SU-DHL-6 (cell line): Measurements from ENCODE around the gene COL13A1.
A peak's percentile ranks its signal among the peaks of the same experiment; 100 is the strongest.

Experiments used
- H2AFZ ChIP-seq: fragments of 200-600 bp; sonication (generic); 2 replicates; pipeline ENCODE4 v1.6.1; 2014; ENCODE audit warnings: low read depth, mild to moderate bottlenecking, moderate library complexity, mixed read lengths, antibody characterized with exemption, low read length; ENCODE audit not compliant: severe bottlenecking
- H3F3A ChIP-seq: fragments of 200-600 bp; shearing (Covaris generic); 2 replicates; pipeline ENCODE4 v1.6.0; 2016; ENCODE audit warnings: antibody characterized with exemption, mild to moderate bottlenecking; ENCODE audit not compliant: insufficient read depth
- H3K27ac ChIP-seq: fragments of 200-600 bp; sonication (generic); 2 replicates; pipeline ENCODE4 v1.5.1; 2016; ENCODE audit warnings: low read depth, mild to moderate bottlenecking, low read length, moderate library complexity, mixed read lengths
- H3K27me3 ChIP-seq: fragments of 200-600 bp; sonication (generic), shearing (Covaris generic); 2 replicates; pipeline ENCODE4 v1.6.0; 2014; ENCODE audit warnings: mild to moderate bottlenecking, low read length
- H3K36me3 ChIP-seq: fragments of 200-600 bp; sonication (generic); 2 replicates; pipeline ENCODE4 v1.6.1; 2014; ENCODE audit warnings: mild to moderate bottlenecking, low read length, mixed read lengths
- H3K4me2 ChIP-seq: fragments of 300-600, 200-600 bp; shearing (Covaris generic), sonication (generic); 2 replicates; pipeline ENCODE4 v1.6.0; 2014; ENCODE audit warnings: low read length, low read depth, mild to moderate bottlenecking; ENCODE audit not compliant: poor library complexity, severe bottlenecking
- H3K4me3 ChIP-seq: fragments of 200-600 bp; sonication (generic); 2 replicates; pipeline ENCODE4 v1.5.1; 2014; ENCODE audit warnings: antibody characterized with exemption, low read length, mild to moderate bottlenecking, mixed read lengths; ENCODE audit not compliant: insufficient read depth, poor library complexity, severe bottlenecking
- H3K79me2 ChIP-seq: fragments of 200-600 bp; sonication (generic); 2 replicates; pipeline ENCODE4 v1.6.1; 2014; ENCODE audit warnings: mild to moderate bottlenecking, low read length, moderate library complexity; ENCODE audit not compliant: insufficient read depth
- H3K9ac ChIP-seq: fragments of 200-600 bp; sonication (generic); 2 replicates; pipeline ENCODE4 v1.7.0; 2014; ENCODE audit warnings: mild to moderate bottlenecking, low read length
- H3K9me2 ChIP-seq: fragments of 200-600 bp; sonication (generic); replicated peaks from 2 replicates; pipeline ENCODE4 v1.6.1; 2014; ENCODE audit warnings: low read length; ENCODE audit not compliant: insufficient read depth
- H3K9me3 ChIP-seq: fragments of 200-600 bp; sonication (generic); 2 replicates; pipeline ENCODE4 v1.6.1; 2014; ENCODE audit warnings: low read length, mixed read lengths; ENCODE audit not compliant: insufficient read depth
- H4K20me1 ChIP-seq: fragments of 200-600 bp; sonication (generic); 2 replicates; pipeline ENCODE4 v1.6.1; 2014; ENCODE audit warnings: low read depth, mild to moderate bottlenecking, antibody characterized with exemption, low read length, moderate library complexity, mixed read lengths
- EZH2phosphoT487 ChIP-seq: fragments of 200-600 bp; sonication (generic), shearing (Covaris generic); conservative IDR thresholded peaks from 2 replicates; pipeline ENCODE4 v1.6.1; 2018; ENCODE audit warnings: mild to moderate bottlenecking, antibody characterized with exemption, low read length, moderate library complexity, mixed read lengths
- TF ChIP-seq, protein P1 (sequence below): fragments of 200-600 bp; sonication (generic); IDR thresholded peaks from one replicate; pipeline ENCODE4 v1.5.1; 2017; ENCODE audit warnings: antibody characterized with exemption, mild to moderate bottlenecking, low read length, moderate library complexity; ENCODE audit not compliant: insufficient read depth, poor library complexity, severe bottlenecking

Gene COL13A1

DNA sequence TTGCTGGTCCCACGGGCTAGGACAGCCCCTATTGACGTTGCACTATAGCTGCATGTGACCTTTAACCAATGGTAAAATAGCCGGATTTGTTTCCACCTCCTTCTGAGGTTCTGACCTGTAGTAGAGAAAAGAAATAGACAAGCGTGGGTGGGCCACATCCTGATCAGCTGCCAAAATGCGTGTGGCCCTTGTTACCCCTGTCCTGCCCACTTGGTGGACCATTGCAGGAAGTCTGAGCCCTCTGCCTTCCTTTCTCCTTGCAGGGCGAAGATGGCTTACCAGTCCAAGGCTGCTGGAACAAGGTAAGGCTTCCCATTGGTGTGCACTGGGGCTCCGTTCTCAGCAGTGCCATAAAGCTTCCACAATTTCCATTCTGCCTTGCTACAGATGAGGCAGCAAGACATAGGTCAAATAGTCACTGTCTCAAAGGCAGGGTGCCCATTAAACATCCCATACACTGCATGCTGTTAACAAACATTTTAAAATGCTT, 155.1 kb downstream of the COL13A1 start:
- no peaks in the 10 kb centered on the region for H3K27me3 ChIP-seq
- H2AFZ ChIP-seq: no peak overlapping the region
- no peak overlapping the region for H3K27ac ChIP-seq
- no peaks in the 10 kb centered on the region for H3K9me3 ChIP-seq
- H3K9ac ChIP-seq: no peak overlapping the region
- H3F3A ChIP-seq: no peaks in the 10 kb centered on the region
- no peaks in the 10 kb centered on the region for H3K36me3 ChIP-seq
- H4K20me1 ChIP-seq: no peaks in the 10 kb centered on the region
- no peak overlapping the region for H3K4me3 ChIP-seq
- H3K9me2 ChIP-seq: no peaks in the 10 kb centered on the region
- TF ChIP-seq, protein P1, sequence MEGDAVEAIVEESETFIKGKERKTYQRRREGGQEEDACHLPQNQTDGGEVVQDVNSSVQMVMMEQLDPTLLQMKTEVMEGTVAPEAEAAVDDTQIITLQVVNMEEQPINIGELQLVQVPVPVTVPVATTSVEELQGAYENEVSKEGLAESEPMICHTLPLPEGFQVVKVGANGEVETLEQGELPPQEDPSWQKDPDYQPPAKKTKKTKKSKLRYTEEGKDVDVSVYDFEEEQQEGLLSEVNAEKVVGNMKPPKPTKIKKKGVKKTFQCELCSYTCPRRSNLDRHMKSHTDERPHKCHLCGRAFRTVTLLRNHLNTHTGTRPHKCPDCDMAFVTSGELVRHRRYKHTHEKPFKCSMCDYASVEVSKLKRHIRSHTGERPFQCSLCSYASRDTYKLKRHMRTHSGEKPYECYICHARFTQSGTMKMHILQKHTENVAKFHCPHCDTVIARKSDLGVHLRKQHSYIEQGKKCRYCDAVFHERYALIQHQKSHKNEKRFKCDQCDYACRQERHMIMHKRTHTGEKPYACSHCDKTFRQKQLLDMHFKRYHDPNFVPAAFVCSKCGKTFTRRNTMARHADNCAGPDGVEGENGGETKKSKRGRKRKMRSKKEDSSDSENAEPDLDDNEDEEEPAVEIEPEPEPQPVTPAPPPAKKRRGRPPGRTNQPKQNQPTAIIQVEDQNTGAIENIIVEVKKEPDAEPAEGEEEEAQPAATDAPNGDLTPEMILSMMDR: no peak
- no peak for TF ChIP-seq EZH2phosphoT487
- H3K79me2 ChIP-seq: no peaks in the 10 kb centered on the region
- H3K4me2 ChIP-seq: no peak overlapping the region

DNA sequence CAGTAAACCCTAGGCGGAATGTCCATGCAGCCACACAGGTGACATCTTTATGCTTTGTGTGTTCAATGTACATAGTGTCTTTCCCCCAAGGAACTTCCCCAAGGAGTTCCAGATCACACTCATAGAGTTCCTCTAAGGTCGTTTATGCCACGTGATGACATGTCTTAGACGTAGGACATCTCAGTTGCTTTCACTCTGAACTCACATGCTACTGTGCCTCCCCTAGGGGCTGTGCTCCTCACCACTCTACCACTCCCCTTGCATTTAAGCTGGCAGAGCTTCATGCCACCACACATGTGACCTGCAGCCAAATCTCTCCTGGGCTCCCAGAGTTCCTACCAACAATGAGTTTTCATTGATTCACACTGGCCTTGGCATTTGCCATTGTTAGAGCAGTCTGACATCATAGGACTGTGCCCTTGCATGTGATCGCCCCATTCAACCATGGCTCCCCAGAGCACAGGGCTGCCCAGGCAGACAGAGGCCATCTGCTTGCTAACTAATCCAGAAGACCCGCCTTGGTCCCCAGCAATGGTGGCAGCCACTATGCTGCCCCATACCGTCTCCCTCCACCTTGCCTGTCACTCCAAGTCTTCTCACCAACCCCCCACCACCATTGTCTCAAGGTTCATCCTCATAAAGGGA, 155.7 kb downstream of the COL13A1 start:
- Histone ChIP-seq H3K9ac (no peak overlapping the region), H3K4me2 (no peak overlapping the region), H3K79me2 (no peaks in the 10 kb centered on the region), H2AFZ (no peak overlapping the region), H3K9me2 (no peaks in the 10 kb centered on the region), H3K27ac (no peak overlapping the region), H3K36me3 (no peaks in the 10 kb centered on the region), H4K20me1 (no peaks in the 10 kb centered on the region), H3F3A (no peaks in the 10 kb centered on the region), H3K27me3 (no peaks in the 10 kb centered on the region), H3K4me3 (no peak overlapping the region), H3K9me3 (no peaks in the 10 kb centered on the region)
- TF ChIP-seq, protein P1: no peak
- no peak for TF ChIP-seq EZH2phosphoT487

DNA sequence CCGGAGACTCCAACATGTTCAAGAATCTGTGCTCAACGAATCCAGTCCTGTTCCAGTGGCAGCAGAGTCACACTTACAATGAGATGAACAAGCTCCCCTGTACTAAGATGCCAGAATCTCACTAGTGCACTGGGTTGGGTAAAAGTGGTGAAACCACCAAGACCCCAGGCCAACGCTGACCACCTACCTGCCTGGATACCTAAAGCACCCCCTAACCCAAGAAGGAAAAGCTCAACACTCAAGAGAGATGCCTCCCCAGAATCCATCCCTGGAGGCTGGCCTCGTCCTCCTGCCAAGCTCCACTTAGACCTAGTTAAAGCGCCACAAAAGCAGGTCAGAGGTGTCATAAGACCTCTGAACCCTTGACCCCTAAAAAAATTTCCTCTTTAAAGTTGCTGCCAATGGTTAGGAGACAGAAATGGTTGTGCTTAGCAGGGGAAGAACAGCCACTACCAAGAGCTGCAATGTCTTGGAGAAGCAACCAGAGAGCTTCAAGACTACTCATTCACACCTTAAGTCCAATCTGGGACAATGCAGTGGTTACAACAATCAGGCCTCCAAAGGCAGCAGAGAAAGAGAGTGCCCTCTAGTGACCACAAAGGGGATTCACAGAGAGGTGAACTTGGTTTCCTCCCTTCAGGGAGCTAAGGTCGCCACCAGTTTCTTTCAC, 156.3 kb downstream of the COL13A1 start:
- Histone ChIP-seq H2AFZ (no peak overlapping the region), H3K4me2 (no peak overlapping the region), H3K9ac (no peak overlapping the region), H3K4me3 (no peak overlapping the region), H3K9me2 (no peaks in the 10 kb centered on the region), H3K79me2 (no peaks in the 10 kb centered on the region), H3K9me3 (no peaks in the 10 kb centered on the region), H4K20me1 (no peaks in the 10 kb centered on the region), H3K27me3 (no peaks in the 10 kb centered on the region), H3K36me3 (no peaks in the 10 kb centered on the region), H3K27ac (no peak overlapping the region), H3F3A (no peaks in the 10 kb centered on the region)
- TF ChIP-seq, protein P1: peak; percentile 52
- no peak for TF ChIP-seq EZH2phosphoT487
